ENCODE results near the gene TMEM147. TPM values are rescaled to one million over a fixed set of nuclear protein-coding genes. Genes with fewer than 3 reads are reported as not detected.

TMEM147 gene
- total RNA-seq, 1 experiment from 2014 or later, result 157 TPM

DNA sequence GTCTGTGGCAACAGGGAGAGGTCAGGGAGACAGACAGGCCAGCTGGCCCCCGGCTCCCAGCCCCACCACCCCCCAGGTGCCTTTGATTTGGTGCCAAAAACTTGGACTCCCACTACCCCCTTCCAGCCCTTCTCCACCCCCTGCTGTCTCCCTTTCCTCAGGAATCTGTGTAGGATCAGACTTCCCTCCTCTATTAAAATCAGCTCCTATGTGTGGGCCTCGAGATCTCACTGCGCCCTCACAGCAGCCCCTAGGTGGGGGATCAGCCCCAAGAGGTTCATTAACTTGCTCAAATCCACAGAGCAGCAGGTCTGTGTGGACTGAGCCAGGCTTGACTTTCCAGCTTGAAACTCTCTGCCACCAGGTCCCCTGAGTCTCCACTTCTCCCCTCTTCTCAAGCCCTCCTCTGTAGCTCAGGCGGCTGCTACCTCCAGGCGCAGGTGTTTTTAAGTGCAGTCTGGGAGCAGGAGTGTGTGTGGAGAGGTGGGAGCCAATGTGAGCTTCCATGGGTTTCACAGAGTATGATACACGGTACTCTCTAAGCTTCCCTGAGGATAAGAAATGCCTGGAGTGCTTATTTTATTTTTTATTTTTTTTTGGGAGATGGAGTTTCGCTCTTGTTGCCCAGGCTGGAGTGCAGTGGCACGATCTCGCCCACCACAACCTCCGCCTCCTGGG lies 10.5 kb upstream of the TMEM147 start:
- Histone ChIP-seq H3K36me3 (ENCODE audit: control insufficient read depth, insufficient read depth, low read length) (no peaks in the 10 kb centered on the region), H3K4me1 (ENCODE audit: control insufficient read depth, insufficient read depth, low read length) (peaks cover 4% of the 10 kb centered on the region; the same call in 1 of the 2 replicates), H3K4me3 (ENCODE audit: low read depth in 2 of 2, low read length in 2 of 2) (no peak overlapping the region), H3K9me3 (ENCODE audit: control insufficient read depth, insufficient read depth, low read depth, low read length) (no peaks in the 10 kb centered on the region), H3K27me3 (ENCODE audit: control insufficient read depth, insufficient read depth, low read length) (no peaks in the 10 kb centered on the region), H3K27ac (ENCODE audit: low read length) (no peak overlapping the region)
- in situ Hi-C loops (cut with HindIII; ENCODE audit: low pct_unique_long_range_greater_than_20kb, low sequenced_read_pairs), result no loop called here
- ChIA-PET CTCF (interaction anchor here (0.6 kb wide), 1 partner anchor 181 kb away, joined by 3 read pairs; no protein-coding TSS in a partner anchor), POLR2A (no interaction called here)
- no TSS peak for BruUV-seq (replicated peaks)
- intact Hi-C loops (cut with micrococcal nuclease; ENCODE audit: unreplicated experiment), result no loop called here
- TF ChIP-seq, protein P1, sequence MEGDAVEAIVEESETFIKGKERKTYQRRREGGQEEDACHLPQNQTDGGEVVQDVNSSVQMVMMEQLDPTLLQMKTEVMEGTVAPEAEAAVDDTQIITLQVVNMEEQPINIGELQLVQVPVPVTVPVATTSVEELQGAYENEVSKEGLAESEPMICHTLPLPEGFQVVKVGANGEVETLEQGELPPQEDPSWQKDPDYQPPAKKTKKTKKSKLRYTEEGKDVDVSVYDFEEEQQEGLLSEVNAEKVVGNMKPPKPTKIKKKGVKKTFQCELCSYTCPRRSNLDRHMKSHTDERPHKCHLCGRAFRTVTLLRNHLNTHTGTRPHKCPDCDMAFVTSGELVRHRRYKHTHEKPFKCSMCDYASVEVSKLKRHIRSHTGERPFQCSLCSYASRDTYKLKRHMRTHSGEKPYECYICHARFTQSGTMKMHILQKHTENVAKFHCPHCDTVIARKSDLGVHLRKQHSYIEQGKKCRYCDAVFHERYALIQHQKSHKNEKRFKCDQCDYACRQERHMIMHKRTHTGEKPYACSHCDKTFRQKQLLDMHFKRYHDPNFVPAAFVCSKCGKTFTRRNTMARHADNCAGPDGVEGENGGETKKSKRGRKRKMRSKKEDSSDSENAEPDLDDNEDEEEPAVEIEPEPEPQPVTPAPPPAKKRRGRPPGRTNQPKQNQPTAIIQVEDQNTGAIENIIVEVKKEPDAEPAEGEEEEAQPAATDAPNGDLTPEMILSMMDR (IDR thresholded peaks at IDR 0.05), result no peak
- no peak for TF ChIP-seq SIN3A (IDR thresholded peaks at IDR 0.05; ENCODE audit: borderline replicate concordance, insufficient read depth, low read depth, low read length)
- TF ChIP-seq POLR2AphosphoS5 (IDR thresholded peaks at IDR 0.05; ENCODE audit: low read depth, low read length), result no peak
- TF ChIP-seq, protein P2, sequence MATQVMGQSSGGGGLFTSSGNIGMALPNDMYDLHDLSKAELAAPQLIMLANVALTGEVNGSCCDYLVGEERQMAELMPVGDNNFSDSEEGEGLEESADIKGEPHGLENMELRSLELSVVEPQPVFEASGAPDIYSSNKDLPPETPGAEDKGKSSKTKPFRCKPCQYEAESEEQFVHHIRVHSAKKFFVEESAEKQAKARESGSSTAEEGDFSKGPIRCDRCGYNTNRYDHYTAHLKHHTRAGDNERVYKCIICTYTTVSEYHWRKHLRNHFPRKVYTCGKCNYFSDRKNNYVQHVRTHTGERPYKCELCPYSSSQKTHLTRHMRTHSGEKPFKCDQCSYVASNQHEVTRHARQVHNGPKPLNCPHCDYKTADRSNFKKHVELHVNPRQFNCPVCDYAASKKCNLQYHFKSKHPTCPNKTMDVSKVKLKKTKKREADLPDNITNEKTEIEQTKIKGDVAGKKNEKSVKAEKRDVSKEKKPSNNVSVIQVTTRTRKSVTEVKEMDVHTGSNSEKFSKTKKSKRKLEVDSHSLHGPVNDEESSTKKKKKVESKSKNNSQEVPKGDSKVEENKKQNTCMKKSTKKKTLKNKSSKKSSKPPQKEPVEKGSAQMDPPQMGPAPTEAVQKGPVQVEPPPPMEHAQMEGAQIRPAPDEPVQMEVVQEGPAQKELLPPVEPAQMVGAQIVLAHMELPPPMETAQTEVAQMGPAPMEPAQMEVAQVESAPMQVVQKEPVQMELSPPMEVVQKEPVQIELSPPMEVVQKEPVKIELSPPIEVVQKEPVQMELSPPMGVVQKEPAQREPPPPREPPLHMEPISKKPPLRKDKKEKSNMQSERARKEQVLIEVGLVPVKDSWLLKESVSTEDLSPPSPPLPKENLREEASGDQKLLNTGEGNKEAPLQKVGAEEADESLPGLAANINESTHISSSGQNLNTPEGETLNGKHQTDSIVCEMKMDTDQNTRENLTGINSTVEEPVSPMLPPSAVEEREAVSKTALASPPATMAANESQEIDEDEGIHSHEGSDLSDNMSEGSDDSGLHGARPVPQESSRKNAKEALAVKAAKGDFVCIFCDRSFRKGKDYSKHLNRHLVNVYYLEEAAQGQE (IDR thresholded peaks at IDR 0.05; ENCODE audit: insufficient read depth in 1 of 2, low read depth in 2 of 2, low read length in 1 of 2), result no peak
- no peak for TF ChIP-seq TCF7L2 (IDR thresholded peaks at IDR 0.05; ENCODE audit: low read depth, low read length)
- ATAC-seq (no peak), DNase-seq (ENCODE audit: low read depth, low spot score) (no peak)

DNA sequence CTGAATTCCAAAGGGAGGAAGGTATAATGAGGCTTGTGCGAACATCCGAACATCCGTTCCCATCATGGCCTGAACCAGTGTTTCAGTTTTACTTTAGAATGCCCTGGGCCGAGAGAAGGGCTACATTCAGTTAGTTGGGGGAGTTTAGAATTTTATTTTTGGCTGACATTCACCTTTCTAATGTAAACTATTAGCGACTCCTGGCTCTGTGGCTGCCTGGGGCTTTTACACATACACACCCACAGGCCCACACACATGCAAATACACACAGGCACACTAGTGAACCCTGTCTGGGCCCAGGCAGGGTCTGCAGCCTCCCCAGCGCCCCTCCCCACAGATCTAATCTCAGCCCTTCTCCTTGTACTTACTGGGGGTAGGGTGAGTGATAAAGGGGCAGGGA lies 6.1 kb upstream of the TMEM147 start:
- H3K27me3 ChIP-seq (ENCODE audit: control insufficient read depth, insufficient read depth, low read length), result no peaks in the 10 kb centered on the region
- no peak overlapping the region for H3K27ac ChIP-seq (ENCODE audit: low read length)
- ATAC-seq (no peak), DNase-seq (ENCODE audit: low read depth, low spot score) (no peak)
- TF ChIP-seq, protein P1 (IDR thresholded peaks at IDR 0.05), result no peak
- TF ChIP-seq POLR2AphosphoS5 (IDR thresholded peaks at IDR 0.05; ENCODE audit: low read depth, low read length) (no peak), SIN3A (IDR thresholded peaks at IDR 0.05; ENCODE audit: borderline replicate concordance, insufficient read depth, low read depth, low read length) (no peak), TCF7L2 (IDR thresholded peaks at IDR 0.05; ENCODE audit: low read depth, low read length) (no peak)
- TF ChIP-seq, protein P2 (IDR thresholded peaks at IDR 0.05; ENCODE audit: insufficient read depth in 1 of 2, low read depth in 2 of 2, low read length in 1 of 2), result no peak
- ChIA-PET POLR2A (no interaction called here), CTCF (no interaction called here)
- intact Hi-C loops (cut with micrococcal nuclease; ENCODE audit: unreplicated experiment) (no loop called here), in situ Hi-C loops (cut with HindIII; ENCODE audit: low pct_unique_long_range_greater_than_20kb, low sequenced_read_pairs) (no loop called here)
- H3K4me3 ChIP-seq (ENCODE audit: low read depth in 2 of 2, low read length in 2 of 2), result no peak overlapping the region
- H3K9me3 ChIP-seq (ENCODE audit: control insufficient read depth, insufficient read depth, low read depth, low read length), result no peaks in the 10 kb centered on the region
- H3K36me3 ChIP-seq (ENCODE audit: control insufficient read depth, insufficient read depth, low read length), result no peaks in the 10 kb centered on the region
- BruUV-seq (replicated peaks), result no TSS peak
- H3K4me1 ChIP-seq (ENCODE audit: control insufficient read depth, insufficient read depth, low read length), result peaks cover 3% of the 10 kb centered on the region; the same call in 1 of the 2 replicates

All from Panc1 (cell line).